Measurements from ENCODE around the gene PDCD1. TPM values are rescaled to one million over a fixed set of nuclear protein-coding genes. Genes with fewer than 3 reads are reported as not detected.
"Not testable (repeated sequence)": the region's sequence is repeated elsewhere in the genome, so short reads cannot be mapped to it uniquely, and the experiment has no call there.

The PDCD1 gene
- polyA plus RNA-seq, 1 donor (not counting 4 experiments of a cell fraction or from before 2014, with no cell fraction given), result not detected

- no peak overlapping the region for H3K9ac ChIP-seq (ENCODE audit: control insufficient read depth, extremely low read depth, insufficient read depth, low read length)
- H3K4me2 ChIP-seq (ENCODE audit: control insufficient read depth, extremely low read depth, insufficient read depth, low read depth, low read length), result no peak overlapping the region
- no peaks in the 10 kb centered on the region for H4K20me1 ChIP-seq (ENCODE audit: control insufficient read depth, extremely low read depth, insufficient read depth, low read length)
- H3K79me2 ChIP-seq (ENCODE audit: control insufficient read depth, insufficient read depth, low read length), result no peaks in the 10 kb centered on the region
- H3K4me1 ChIP-seq (ENCODE audit: control insufficient read depth, extremely low read depth, insufficient read depth, low read length), result no peaks in the 10 kb centered on the region
- H3K9me3 ChIP-seq (ENCODE audit: control insufficient read depth, low read depth, low read length), result no peaks in the 10 kb centered on the region
- no peak for DNase-seq (ENCODE audit: low read depth, low spot score)
- H3K27ac ChIP-seq (ENCODE audit: control insufficient read depth, insufficient read depth, low read length), result no peak overlapping the region
- FAIRE-seq, result no peak
- TF ChIP-seq CTCF (optimal IDR thresholded peaks at IDR 0.05 in 1 of 3, IDR thresholded peaks at IDR 0.05 in 1 of 3, conservative IDR thresholded peaks at IDR 0.05 in 1 of 3; ENCODE audit: extremely low read depth in 1 of 3, insufficient read depth in 2 of 3, low read length in 3 of 3) (no peak), EZH2 (IDR thresholded peaks at IDR 0.05; ENCODE audit: low read length) (no peak)
- H3K36me3 ChIP-seq (ENCODE audit: control insufficient read depth in 2 of 2, extremely low read depth in 1 of 2, insufficient read depth in 2 of 2, low read length in 2 of 2), result no peaks in the 10 kb centered on the region
- no peaks in the 10 kb centered on the region for H3K9me1 ChIP-seq (ENCODE audit: control insufficient read depth, extremely low read depth, insufficient read depth, low read length)
- peaks cover 18% of the 10 kb centered on the region for H3K27me3 ChIP-seq (ENCODE audit: control insufficient read depth, extremely low read depth, insufficient read depth, low read length)
- no peak overlapping the region for H3K4me3 ChIP-seq (ENCODE audit: control insufficient read depth in 2 of 3, extremely low read depth in 1 of 3, insufficient read depth in 2 of 3, low read depth in 1 of 3, low read length in 3 of 3)
- H2AFZ ChIP-seq (ENCODE audit: control insufficient read depth, low read length), result no peak overlapping the region
- dilution Hi-C loops (cut with MboI; ENCODE audit: extremely low pct_ligation_motif_present, low sequenced_read_pairs), result no loop called here
Measured at GRCh38 chr2:241808051-241808720, 50.5 kb downstream of the PDCD1 start.

GRCh38 chr2:241806217-241806616, 52.5 kb downstream of the PDCD1 start:
- H3K27ac ChIP-seq (ENCODE audit: control insufficient read depth, insufficient read depth, low read length); H3K79me2 ChIP-seq (ENCODE audit: control insufficient read depth, insufficient read depth, low read length); DNase-seq (ENCODE audit: low read depth, low spot score); H3K4me3 ChIP-seq (ENCODE audit: control insufficient read depth in 2 of 3, extremely low read depth in 1 of 3, insufficient read depth in 2 of 3, low read depth in 1 of 3, low read length in 3 of 3); H3K9me3 ChIP-seq (ENCODE audit: control insufficient read depth, low read depth, low read length); dilution Hi-C loops (cut with MboI; ENCODE audit: extremely low pct_ligation_motif_present, low sequenced_read_pairs); H3K36me3 ChIP-seq (ENCODE audit: control insufficient read depth in 2 of 2, extremely low read depth in 1 of 2, insufficient read depth in 2 of 2, low read length in 2 of 2); H3K9ac ChIP-seq (ENCODE audit: control insufficient read depth, extremely low read depth, insufficient read depth, low read length); H3K9me1 ChIP-seq (ENCODE audit: control insufficient read depth, extremely low read depth, insufficient read depth, low read length); H3K4me1 ChIP-seq (ENCODE audit: control insufficient read depth, extremely low read depth, insufficient read depth, low read length); H3K4me2 ChIP-seq (ENCODE audit: control insufficient read depth, extremely low read depth, insufficient read depth, low read depth, low read length); FAIRE-seq; H2AFZ ChIP-seq (ENCODE audit: control insufficient read depth, low read length); H4K20me1 ChIP-seq (ENCODE audit: control insufficient read depth, extremely low read depth, insufficient read depth, low read length): not testable (repeated sequence)
- H3K27me3 ChIP-seq (ENCODE audit: control insufficient read depth, extremely low read depth, insufficient read depth, low read length), result peaks cover 20% of the 10 kb centered on the region

Measured in keratinocyte (primary cell).